NCI-H524 (cell line): ENCODE data around the gene SLC35F4.
"Not testable (repeated sequence)": the region's sequence is repeated elsewhere in the genome, so short reads cannot be mapped to it uniquely, and the experiment has no call there.

Experiments
- DNase-seq, 2 experiments: peaks; one replicate each; lab custom pipeline; 2025; lab: John Stamatoyannopoulos, UW

SLC35F4 gene

GRCh38 chr14:57865403-57866198 lies at the start of gene SLC35F4:
TSS of gene SLC35F4 (minus strand) at chr14:57866092.
- peak; percentile 29 to 60 for DNase-seq

- no peak for DNase-seq
Measured at GRCh38 chr14:57909626-57910025, 43.7 kb upstream of the SLC35F4 start.

GRCh38 chr14:57903954-57904353 lies 38.1 kb upstream of the SLC35F4 start:
- no peak for DNase-seq

- DNase-seq, result peak in 1 of 2 experiments; percentile 34
Measured at GRCh38 chr14:57898837-57899572, 33.1 kb upstream of the SLC35F4 start.

- DNase-seq, result no peak
Measured at GRCh38 chr14:57897144-57897748, 31.4 kb upstream of the SLC35F4 start.

- no peak for DNase-seq
Measured at GRCh38 chr14:57889245-57889644, 23.4 kb upstream of the SLC35F4 start.

- DNase-seq, result peak in 1 of 2 experiments; percentile 55
Measured at GRCh38 chr14:57884175-57884574, 18.3 kb upstream of the SLC35F4 start.

- no peak for DNase-seq
Measured at GRCh38 chr14:57883061-57883460, 17.2 kb upstream of the SLC35F4 start.

GRCh38 chr14:57879516-57879915 lies 13.6 kb upstream of the SLC35F4 start:
- DNase-seq, result no peak

- no peak for DNase-seq
Measured at GRCh38 chr14:57875985-57876384, 10.1 kb upstream of the SLC35F4 start.

GRCh38 chr14:57875296-57875695 lies 9.4 kb upstream of the SLC35F4 start:
- DNase-seq, result no peak

- peak; percentile 63 to 64 for DNase-seq
Measured at GRCh38 chr14:57871459-57872080, 5.7 kb upstream of the SLC35F4 start.

- DNase-seq, result no peak
Measured at GRCh38 chr14:57870686-57871457, 5.0 kb upstream of the SLC35F4 start.

GRCh38 chr14:57869617-57870016 lies 3.7 kb upstream of the SLC35F4 start:
- no peak for DNase-seq

- peak; percentile 39 to 57 for DNase-seq
Measured at GRCh38 chr14:57866199-57866705, 360 bp upstream of the SLC35F4 start.

- DNase-seq, result no peak
Measured at GRCh38 chr14:57865066-57865402, 858 bp downstream of the SLC35F4 start.

- DNase-seq, result peak in 1 of 2 experiments; percentile 37
Measured at GRCh38 chr14:57864659-57865058, 1.2 kb downstream of the SLC35F4 start.

GRCh38 chr14:57863471-57863870 lies 2.4 kb downstream of the SLC35F4 start:
- DNase-seq, result no peak

GRCh38 chr14:57855666-57856065 lies 10.2 kb downstream of the SLC35F4 start:
- not testable (repeated sequence) for DNase-seq

GRCh38 chr14:57854571-57854970 lies 11.3 kb downstream of the SLC35F4 start:
- no peak for DNase-seq

GRCh38 chr14:57851354-57851753 lies 14.5 kb downstream of the SLC35F4 start:
- DNase-seq, result no peak
